ENCODE data around the gene ISL2.
"Not testable (repeated sequence)": the region's sequence is repeated elsewhere in the genome, so short reads cannot be mapped to it uniquely, and the experiment has no call there.

Gene ISL2

DNA sequence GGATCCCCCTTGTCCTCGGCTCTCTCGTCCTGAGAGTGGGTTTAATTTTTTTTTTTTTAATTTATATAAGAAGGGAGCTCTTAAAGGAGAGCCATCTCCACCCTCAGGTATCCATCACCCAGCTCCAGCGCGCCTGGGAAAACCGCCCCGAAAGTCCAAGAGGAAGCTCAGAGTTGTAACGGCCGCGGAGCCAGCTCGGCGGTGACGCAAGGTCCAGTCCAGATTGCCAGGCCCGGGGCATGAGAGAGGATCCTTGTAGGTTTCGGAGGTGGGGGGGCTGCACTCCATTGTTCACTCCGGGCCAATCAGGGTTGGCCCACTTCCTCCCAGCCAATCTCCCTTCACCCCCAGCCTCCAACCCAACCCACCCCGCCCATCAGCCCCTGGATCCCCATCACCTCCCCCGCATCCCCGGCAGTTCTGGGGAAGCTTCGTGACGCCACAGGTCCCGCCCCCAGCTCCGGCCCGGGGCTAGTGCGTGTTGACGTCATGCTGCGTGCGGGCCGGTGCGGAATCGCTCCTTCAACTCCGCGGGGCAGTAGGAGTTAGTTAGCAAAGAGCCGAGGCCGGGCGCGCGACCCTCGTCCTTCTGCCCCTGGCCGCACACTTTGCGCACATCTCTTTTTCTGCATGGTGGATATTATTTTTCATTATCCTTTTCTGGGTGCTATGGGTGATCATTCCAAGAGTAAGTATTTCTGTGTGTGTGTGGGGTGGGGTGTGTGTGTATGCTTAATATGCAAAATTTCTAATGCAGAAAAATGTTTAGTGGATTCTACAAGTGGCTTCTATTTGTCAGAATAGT, at the start of gene ISL2:
TSS of gene ISL2 (plus strand) at position 520 of the 805 bp plus-strand sequence. CDS start at position 631, 111 bp downstream.
- peaks cover 43 to 59% of the 10 kb centered on the region in 2 donors for H3K4me1 Mint-ChIP-seq
- H3K27ac Mint-ChIP-seq: peak within 1 kb of the TSS; percentile 90

GRCh38 chr15:76289582-76289981, 47.0 kb upstream of the ISL2 start:
- no peak for DNase-seq
- Mint-ChIP-seq H3K9me3 (peaks cover 0 to 2% of the 10 kb centered on the region in 2 donors), H3K36me3 (peaks cover 22 to 28% of the 10 kb centered on the region in 2 donors), H3K27me3 (no peaks in the 10 kb centered on the region), H3K4me3 (no peak overlapping the region), H3K27ac (no peak overlapping the region), H3K4me1 (peaks cover 13 to 23% of the 10 kb centered on the region in 2 donors)
- no peak for ATAC-seq (replicated peaks)

More for the DNA sequence above, at the start of gene ISL2:
- H3K9me3 Mint-ChIP-seq: no peaks in the 10 kb centered on the region
- ATAC-seq (replicated peaks): peak; percentile 65 to 66
- H3K36me3 Mint-ChIP-seq: peaks cover 5 to 7% of the 10 kb centered on the region in 2 donors
- peaks cover 76 to 82% of the 10 kb centered on the region in 2 donors for H3K27me3 Mint-ChIP-seq
- DNase-seq: peak; percentile 76
- peak within 1 kb of the TSS; percentile 83 to 92 for H3K4me3 Mint-ChIP-seq

DNA sequence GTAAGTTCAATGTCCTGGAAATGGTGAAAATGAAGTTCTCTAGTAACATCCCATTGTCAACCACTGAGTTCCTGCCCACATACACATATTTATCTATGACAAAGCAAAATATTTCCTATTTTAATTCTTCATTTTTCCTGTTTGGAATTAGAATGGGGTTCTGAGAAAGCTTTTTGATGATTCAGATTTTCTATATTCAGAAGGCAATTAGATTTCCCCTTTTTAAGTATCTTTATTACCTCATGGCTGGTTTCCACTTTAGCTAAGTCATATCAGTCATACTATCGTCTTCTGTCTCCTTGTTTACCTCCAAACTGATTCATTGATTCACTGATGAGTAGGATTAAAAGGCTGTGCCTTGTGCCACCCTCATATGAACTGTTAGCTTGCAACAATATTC, 43.2 kb upstream of the ISL2 start:
- peaks cover 6 to 18% of the 10 kb centered on the region in 2 donors for H3K4me1 Mint-ChIP-seq
- ATAC-seq (replicated peaks): peak; percentile 55 to 68
- no peak overlapping the region for H3K27ac Mint-ChIP-seq
- no peaks in the 10 kb centered on the region for H3K27me3 Mint-ChIP-seq
- H3K4me3 Mint-ChIP-seq: no peak overlapping the region
- no peak for DNase-seq
- peaks cover 0 to 2% of the 10 kb centered on the region in 2 donors for H3K9me3 Mint-ChIP-seq
- peaks cover 12 to 25% of the 10 kb centered on the region in 2 donors for H3K36me3 Mint-ChIP-seq

- ATAC-seq (replicated peaks); DNase-seq; H3K27ac Mint-ChIP-seq; H3K4me3 Mint-ChIP-seq; H3K9me3 Mint-ChIP-seq; H3K27me3 Mint-ChIP-seq: not testable (repeated sequence)
- Mint-ChIP-seq H3K36me3 (peaks cover 14 to 25% of the 10 kb centered on the region in 2 donors), H3K4me1 (peaks cover 6 to 18% of the 10 kb centered on the region in 2 donors)
Measured at GRCh38 chr15:76294463-76294862, 42.1 kb upstream of the ISL2 start.

DNA sequence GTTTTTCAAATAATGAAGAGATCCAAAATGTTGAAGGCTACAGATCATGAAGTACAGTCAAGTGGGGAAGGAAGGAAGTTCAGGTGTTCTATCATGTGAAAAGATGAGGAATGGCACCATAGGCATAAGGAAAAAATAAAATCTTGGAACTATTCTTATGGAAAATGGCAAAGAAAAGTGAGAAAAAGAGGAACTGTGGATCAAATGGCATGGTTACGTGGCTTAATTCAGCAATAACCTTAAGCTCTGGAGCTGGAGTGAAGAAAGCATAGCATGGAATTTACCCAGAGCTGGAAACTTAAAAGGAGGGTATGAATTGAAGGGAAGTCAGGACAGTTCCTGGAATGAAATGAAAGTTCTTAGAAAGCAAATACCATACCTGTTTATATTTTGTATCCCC, 39.7 kb upstream of the ISL2 start:
- no peak overlapping the region for H3K27ac Mint-ChIP-seq
- no peaks in the 10 kb centered on the region for H3K27me3 Mint-ChIP-seq
- H3K4me1 Mint-ChIP-seq: peaks cover 9 to 25% of the 10 kb centered on the region in 2 donors
- H3K36me3 Mint-ChIP-seq: peaks cover 7 to 16% of the 10 kb centered on the region in 2 donors
- DNase-seq (no peak), ATAC-seq (replicated peaks) (no peak)
- peaks cover 0 to under 1% of the 10 kb centered on the region in 2 donors for H3K9me3 Mint-ChIP-seq
- no peak overlapping the region for H3K4me3 Mint-ChIP-seq

- not testable (repeated sequence) for DNase-seq; ATAC-seq (replicated peaks); H3K27ac Mint-ChIP-seq; H3K4me3 Mint-ChIP-seq; H3K27me3 Mint-ChIP-seq; H3K9me3 Mint-ChIP-seq
- H3K36me3 Mint-ChIP-seq: peaks cover 4 to 12% of the 10 kb centered on the region in 2 donors
- peaks cover 9 to 27% of the 10 kb centered on the region in 2 donors for H3K4me1 Mint-ChIP-seq
Measured at GRCh38 chr15:76297951-76298350, 38.6 kb upstream of the ISL2 start.

- H3K4me1 Mint-ChIP-seq: peaks cover 8 to 24% of the 10 kb centered on the region in 2 donors
- no peak for DNase-seq
- no peaks in the 10 kb centered on the region for H3K9me3 Mint-ChIP-seq
- no peaks in the 10 kb centered on the region for H3K27me3 Mint-ChIP-seq
- peaks cover 4 to 9% of the 10 kb centered on the region in 2 donors for H3K36me3 Mint-ChIP-seq
- H3K27ac Mint-ChIP-seq: no peak overlapping the region
- H3K4me3 Mint-ChIP-seq: no peak overlapping the region
- no peak for ATAC-seq (replicated peaks)
Measured at GRCh38 chr15:76298986-76299385, 37.6 kb upstream of the ISL2 start.

- Mint-ChIP-seq H3K9me3 (no peaks in the 10 kb centered on the region), H3K4me3 (no peak overlapping the region), H3K27ac (no peak overlapping the region)
Measured at GRCh38 chr15:76299786-76300185, 36.8 kb upstream of the ISL2 start.

DNA sequence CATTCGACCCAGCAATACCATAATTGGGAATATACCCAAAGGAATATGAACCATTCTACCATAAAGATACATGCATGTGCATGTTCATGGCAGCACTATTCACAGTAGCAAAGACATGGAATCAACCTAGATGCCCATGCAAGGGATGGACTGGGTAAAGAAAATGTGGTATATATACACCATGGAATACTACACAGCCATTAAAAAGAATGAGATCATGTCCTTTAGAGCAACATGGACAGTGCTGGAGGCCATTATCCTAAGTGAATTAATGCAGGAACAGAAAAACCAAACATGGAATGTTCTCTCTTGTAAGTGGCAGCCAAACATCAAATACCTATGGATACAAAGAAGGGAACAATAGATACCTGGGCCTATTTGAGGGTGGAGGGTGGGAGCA, 32.7 kb upstream of the ISL2 start:
- no peaks in the 10 kb centered on the region for H3K27me3 Mint-ChIP-seq
- ATAC-seq (replicated peaks): no peak
- no peak overlapping the region for H3K4me3 Mint-ChIP-seq
- H3K9me3 Mint-ChIP-seq: no peaks in the 10 kb centered on the region
- H3K4me1 Mint-ChIP-seq: peaks cover 18 to 33% of the 10 kb centered on the region in 2 donors
- DNase-seq: no peak
- no peak overlapping the region for H3K27ac Mint-ChIP-seq
- H3K36me3 Mint-ChIP-seq: peaks cover 13 to 15% of the 10 kb centered on the region in 2 donors

More at GRCh38 chr15:76299786-76300185, 36.8 kb upstream of the ISL2 start:
- no peaks in the 10 kb centered on the region for H3K27me3 Mint-ChIP-seq
- no peak for DNase-seq
- H3K36me3 Mint-ChIP-seq: peaks cover 8 to 9% of the 10 kb centered on the region in 2 donors
- ATAC-seq (replicated peaks): no peak
- H3K4me1 Mint-ChIP-seq: peaks cover 8 to 22% of the 10 kb centered on the region in 2 donors

- Mint-ChIP-seq H3K4me3 (peak overlapping the region; percentile 87 to 90), H3K4me1 (peaks cover 24 to 46% of the 10 kb centered on the region in 2 donors), H3K36me3 (peaks cover 8 to 13% of the 10 kb centered on the region in 2 donors), H3K27ac (peak overlapping the region; percentile 97), H3K9me3 (no peaks in the 10 kb centered on the region), H3K27me3 (no peaks in the 10 kb centered on the region)
- ATAC-seq (replicated peaks) (no peak), DNase-seq (no peak)
Measured at GRCh38 chr15:76309601-76310330, 26.8 kb upstream of the ISL2 start.

- no peak for DNase-seq
- Mint-ChIP-seq H3K4me3 (peak overlapping the region; percentile 87 to 90), H3K27ac (peak overlapping the region; percentile 97), H3K9me3 (no peaks in the 10 kb centered on the region), H3K36me3 (peaks cover 3 to 8% of the 10 kb centered on the region in 2 donors), H3K27me3 (peaks cover 0 to 6% of the 10 kb centered on the region in 2 donors), H3K4me1 (peaks cover 21 to 41% of the 10 kb centered on the region in 2 donors)
- ATAC-seq (replicated peaks): peak; percentile 10 to 17
Measured at GRCh38 chr15:76310475-76311099, 26.0 kb upstream of the ISL2 start.

- Mint-ChIP-seq H3K27ac (peak within 1 kb of the TSS; percentile 97), H3K4me1 (peaks cover 18 to 36% of the 10 kb centered on the region in 2 donors), H3K4me3 (peak within 1 kb of the TSS; percentile 87 to 90), H3K9me3 (no peaks in the 10 kb centered on the region), H3K36me3 (peaks cover 0 to 8% of the 10 kb centered on the region in 2 donors), H3K27me3 (peaks cover 4 to 6% of the 10 kb centered on the region in 2 donors)
- peak; percentile 98 for DNase-seq
- peak; percentile 98 to 99 for ATAC-seq (replicated peaks)
Measured at GRCh38 chr15:76311100-76311953, 25.2 kb upstream of the ISL2 start, which contains the start of gene ETFA. ETFA (minus strand) TSS chr15:76311469; CDS start chr15:76311388, 81 bp downstream.

DNA sequence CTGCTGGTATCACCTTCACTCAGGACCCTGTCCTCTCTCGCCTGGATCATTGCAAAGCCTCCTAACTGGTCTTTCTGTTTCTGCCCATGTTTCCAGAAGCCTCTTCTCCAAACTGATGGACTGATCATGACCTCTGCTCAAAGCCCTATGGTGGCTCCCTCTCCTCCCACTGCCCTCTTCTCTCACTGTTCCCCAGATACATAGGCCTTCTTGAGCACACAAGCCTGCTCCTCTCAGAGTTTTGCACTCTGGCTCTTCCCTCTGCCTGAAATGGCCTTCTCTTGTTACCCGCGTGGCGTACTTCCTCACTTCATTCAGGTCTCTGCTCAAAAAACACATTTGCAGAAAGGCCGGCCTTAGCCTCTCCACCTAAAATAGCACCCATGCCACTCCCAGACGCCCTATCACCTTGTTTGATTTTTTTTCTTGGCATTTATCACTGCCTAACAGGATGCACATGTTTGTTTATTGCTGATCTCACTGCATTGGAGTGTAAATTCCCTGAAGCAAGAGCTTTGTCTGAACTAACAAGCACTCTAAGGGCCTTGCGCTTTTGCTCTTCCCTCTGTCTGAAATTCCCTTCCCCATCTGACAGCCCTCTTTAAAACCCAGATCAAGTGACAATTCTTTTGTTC, 23.9 kb upstream of the ISL2 start:
- no peak for DNase-seq
- no peak overlapping the region for H3K27ac Mint-ChIP-seq
- peaks cover 0 to 8% of the 10 kb centered on the region in 2 donors for H3K36me3 Mint-ChIP-seq
- H3K4me1 Mint-ChIP-seq: peaks cover 16 to 36% of the 10 kb centered on the region in 2 donors
- ATAC-seq (replicated peaks): no peak
- H3K27me3 Mint-ChIP-seq: peaks cover 4 to 6% of the 10 kb centered on the region in 2 donors
- H3K9me3 Mint-ChIP-seq: no peaks in the 10 kb centered on the region
- peak overlapping the region; percentile 42 to 45 for H3K4me3 Mint-ChIP-seq
